HG03565 (cell line): ENCODE results near the gene RANGAP1.

ENCODE experiments used
- ATAC-seq: cut with Tn5 transposase; IDR thresholded peaks from one replicate; pipeline ENCODE4 v1.9.1; 2021; ENCODE audit warnings: mild to moderate bottlenecking, moderate library complexity; ENCODE audit not compliant: unreplicated experiment

The RANGAP1 gene, protein sequence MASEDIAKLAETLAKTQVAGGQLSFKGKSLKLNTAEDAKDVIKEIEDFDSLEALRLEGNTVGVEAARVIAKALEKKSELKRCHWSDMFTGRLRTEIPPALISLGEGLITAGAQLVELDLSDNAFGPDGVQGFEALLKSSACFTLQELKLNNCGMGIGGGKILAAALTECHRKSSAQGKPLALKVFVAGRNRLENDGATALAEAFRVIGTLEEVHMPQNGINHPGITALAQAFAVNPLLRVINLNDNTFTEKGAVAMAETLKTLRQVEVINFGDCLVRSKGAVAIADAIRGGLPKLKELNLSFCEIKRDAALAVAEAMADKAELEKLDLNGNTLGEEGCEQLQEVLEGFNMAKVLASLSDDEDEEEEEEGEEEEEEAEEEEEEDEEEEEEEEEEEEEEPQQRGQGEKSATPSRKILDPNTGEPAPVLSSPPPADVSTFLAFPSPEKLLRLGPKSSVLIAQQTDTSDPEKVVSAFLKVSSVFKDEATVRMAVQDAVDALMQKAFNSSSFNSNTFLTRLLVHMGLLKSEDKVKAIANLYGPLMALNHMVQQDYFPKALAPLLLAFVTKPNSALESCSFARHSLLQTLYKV

DNA sequence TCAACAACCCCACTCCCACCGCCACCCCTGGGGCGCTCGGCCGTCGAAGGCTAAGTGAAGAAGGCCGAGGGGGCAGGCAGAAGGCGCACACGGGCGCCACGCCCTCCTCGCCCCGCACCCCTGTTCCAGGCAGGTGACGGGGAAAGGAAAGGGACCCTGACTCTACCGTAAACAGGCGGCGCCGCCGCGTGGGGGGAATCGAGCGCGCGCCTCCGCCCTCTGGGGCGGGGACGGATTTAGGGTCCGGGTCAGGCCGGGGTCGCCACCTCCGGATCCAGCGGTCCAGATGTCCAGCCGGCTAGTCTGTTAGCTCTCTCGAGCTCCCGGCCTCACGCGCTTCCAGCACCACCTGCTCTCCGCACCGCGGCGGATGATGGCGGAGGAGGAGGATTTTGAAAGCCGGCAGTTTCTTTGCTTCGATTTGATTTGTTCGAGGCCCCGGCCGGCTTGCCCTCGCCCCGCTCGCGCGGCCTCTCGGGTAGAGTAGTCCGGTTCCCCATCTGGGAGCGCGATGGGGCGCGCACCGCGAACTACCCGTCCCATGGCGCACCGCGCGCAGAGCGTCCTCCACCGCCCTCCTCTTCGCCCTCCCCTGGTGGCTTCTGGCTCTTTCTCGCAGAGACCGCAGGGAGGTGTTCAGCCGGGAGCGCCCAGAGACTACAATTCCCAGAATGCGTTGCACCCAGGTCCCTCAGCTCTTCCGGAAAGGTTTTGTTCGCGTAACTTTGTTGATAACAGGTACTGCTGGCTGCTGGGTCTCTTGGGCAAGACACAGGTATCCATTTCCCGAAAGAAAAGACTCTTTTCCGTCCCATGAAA, at the start of gene RANGAP1:
RANGAP1 (minus strand) TSS at position 368 of the 819 bp plus-strand sequence. CDS start 5,143 bp downstream, outside the sequence.
- ATAC-seq = peak; percentile 88

DNA sequence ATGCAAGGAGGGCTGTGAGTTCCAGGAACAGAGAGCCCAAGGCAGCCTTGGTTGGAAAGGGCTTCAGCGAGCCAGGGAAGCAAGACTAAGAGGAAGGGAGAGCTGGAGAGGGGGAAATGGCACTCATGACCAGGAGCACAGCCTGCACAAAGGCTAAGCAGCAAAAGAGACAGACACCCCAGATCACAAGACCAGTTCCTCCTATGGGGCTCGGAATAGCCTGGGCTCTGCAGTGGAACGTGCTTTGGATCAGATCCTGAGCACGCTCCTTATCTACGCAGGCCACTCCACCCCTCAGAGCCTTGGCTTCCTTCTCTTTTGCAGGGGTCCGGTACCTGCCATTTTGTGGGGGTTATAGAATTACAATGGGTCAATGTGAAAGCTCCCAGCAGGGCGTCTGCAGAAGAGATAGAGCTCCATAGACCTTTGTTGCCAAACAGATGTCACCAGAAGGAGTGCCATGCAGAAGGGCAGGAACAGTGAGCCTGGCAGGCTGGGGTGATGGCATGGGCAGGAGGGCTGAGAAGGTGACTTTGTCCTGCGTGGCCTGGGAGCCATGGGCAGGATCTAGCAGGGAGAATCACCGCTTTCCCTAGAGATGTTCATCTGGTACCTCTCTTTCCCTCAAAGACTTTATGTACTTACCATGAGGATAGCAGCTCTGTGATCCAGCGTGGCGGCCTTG, 49.1 kb upstream of the RANGAP1 start:
- no peak for ATAC-seq

DNA sequence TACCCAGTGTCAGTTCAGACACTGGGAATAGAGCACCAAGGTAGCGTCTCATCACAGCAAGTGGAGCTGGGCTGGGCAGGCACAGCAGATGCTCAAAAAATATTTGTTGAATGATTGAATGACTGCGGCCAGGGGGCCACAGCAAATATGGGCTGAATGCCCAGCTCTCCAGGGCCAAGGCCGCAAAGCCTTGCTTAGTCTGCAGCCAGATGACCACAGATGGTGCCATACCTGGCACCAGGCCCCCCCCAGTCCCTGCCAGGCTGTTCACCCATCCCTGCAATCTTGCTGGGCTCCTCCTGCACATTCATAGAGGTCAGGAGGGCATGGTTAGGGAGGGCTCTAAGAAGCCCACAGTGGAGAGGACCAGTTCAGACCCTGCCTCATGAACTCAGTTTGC, 48.2 kb upstream of the RANGAP1 start:
- no peak for ATAC-seq

DNA sequence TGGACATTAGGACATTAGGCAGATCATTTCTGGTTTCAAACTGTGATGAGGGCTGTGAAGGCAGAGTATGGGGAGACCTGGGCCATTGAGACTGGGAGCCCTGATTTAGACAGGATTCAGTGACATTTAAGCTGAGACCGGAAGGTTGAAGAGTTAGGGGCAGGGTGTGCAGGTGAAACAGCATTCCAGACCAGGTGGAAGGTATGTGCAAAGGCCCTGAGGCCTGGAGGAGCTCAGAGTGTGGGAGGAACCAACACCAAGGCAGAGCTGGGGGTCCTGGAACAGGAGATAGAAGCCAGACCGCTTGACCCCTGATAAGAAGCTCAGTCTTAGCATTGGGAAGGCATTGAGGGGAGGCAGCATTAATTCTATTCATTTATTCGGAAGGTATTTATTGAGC, 47.8 kb upstream of the RANGAP1 start:
- ATAC-seq = no peak

DNA sequence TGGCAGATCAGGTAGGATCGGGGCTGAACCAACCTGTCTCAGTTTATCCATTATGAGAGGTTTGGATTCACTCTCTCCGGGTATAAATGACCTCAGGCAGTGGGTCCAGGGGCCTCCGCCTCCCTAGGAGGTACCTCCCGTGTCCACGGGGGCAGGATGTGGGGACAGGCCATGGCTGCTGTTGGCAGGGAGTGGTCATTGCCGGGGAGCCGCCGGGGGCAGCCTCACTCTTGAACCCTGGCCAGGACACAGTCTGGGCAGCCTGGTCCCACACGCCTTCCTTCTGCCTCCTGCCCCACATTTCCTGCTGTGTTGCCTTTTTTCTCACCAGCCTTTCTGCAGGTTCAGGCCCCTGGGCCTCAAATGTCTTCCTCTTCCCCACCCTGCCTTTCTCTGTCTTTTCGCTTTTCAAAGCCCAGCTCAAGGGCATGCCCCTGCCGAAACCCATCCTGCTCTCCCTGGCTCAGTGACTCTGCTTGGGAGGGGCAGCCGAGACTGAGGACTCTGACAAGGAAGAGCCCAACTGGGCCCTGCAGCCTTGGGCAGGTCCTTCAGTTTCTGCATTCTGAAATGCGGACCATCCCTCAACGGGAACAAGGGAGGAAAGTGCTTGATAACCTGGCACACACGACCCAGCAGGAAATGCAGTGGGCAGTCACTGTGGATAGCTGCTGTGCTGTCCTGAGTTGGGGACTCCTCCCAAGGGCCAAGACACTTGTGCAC, 46.4 kb upstream of the RANGAP1 start:
- no peak for ATAC-seq

DNA sequence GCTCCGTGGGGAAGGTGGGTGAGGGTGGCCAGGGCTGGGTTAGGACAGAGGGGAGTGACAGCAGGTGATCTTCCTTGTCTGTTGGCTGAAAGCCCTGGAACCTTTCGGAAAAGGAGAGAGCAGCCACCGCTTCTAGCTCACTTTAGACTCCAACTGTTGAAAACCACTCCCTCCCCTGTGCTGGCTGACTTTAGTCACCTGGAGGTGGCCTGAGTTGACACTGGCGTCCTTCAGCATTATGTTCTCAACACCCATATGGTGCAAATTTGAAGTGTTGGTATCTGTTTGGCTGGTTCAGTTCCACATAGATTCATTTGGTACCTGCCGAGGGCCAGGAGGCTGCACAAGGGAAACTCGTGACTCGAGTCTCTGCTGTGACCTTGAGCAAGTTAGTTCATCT, 44.2 kb upstream of the RANGAP1 start:
- no peak for ATAC-seq

DNA sequence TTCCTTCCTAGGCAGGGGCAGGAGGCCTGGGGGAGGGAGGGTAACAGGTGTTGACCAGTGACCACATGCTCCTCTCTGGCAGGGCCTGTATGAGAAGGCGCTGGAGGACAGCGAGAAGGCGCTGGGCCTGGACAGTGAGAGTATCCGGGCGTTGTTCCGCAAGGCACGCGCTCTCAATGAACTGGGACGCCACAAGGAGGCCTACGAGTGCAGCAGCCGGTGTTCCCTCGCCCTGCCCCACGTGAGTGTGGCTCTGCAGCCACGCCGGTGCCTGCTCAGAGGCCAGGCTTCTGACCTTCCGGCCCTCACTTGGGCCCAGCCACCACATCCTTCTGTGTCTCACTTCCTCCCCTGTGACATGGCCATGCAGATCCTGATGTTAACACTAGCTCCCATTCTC, 41.1 kb upstream of the RANGAP1 start:
- ATAC-seq = no peak

DNA sequence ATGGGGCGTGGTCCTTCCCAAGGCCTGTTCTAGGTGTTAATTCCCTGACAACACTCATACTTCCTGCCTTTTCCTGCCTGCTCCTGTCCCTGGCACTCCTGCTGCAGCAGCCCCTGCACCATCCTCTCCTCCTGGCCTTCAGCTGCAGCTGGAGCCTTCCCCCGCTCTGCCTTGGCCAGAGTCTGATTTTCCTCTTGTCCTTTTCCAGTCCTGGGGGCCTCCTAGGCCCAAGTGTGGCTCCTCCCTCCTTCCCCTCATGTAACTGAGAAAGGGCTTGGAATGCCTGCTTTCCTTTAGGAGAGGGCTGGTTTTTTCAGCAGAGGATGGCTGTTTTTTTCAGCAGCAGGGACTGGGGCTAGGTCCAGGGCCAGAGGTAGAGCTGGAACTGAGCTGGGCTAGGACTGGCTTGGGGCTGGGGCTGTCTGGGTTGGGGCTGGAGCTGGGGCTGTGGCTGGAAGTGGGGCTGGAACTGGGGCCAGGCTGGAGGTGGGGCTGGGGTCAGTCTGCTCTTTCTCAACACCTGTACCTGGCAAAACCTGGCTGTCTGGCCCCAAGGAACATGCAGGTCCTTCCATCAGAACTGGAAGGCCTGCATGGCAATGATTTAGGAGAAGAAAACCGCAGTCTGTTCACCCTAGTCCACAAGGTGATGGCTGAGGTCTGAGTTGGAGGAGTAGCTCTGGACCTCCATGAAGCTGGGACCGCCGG, 39.0 kb upstream of the RANGAP1 start:
- no peak for ATAC-seq

DNA sequence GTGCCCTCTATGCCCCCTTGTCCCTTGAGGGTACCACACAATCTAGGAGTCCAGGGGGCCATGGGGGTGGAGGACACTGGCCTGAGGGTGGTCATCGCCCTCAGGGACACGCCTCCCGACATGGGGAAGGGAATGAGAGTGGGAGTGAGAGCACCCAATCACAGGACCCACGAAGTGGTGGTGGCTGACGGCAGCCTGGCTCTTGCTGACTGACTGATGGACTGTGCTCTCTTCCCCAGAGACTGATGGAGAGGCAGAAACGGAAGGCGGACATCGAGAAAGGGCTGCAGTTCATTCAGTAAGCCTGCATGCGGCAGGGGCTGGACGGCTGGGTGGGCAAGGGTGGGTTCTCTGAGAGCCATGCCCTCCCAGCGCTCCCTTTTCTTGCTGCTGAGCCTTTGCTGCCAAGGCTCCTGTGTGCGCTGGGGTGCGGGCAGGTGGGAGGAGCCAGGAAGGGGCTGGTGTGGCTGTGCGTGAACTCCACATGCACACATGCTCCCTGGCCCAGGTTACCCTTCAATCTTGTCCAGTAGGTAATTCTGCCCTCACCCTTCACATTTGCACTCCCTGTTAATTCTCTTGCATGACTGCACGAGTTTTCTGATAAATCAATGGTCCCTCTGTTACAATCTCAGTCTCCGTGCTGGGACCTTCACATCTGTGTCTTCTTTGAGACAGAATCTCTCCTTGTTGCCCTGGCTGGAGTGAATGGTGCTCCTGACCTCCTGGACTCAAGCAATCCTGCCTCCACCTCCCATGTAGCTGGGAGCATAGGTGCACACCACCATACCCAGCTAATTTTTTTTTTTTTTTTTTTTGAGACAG, 34.6 kb upstream of the RANGAP1 start:
- ATAC-seq = no peak

DNA sequence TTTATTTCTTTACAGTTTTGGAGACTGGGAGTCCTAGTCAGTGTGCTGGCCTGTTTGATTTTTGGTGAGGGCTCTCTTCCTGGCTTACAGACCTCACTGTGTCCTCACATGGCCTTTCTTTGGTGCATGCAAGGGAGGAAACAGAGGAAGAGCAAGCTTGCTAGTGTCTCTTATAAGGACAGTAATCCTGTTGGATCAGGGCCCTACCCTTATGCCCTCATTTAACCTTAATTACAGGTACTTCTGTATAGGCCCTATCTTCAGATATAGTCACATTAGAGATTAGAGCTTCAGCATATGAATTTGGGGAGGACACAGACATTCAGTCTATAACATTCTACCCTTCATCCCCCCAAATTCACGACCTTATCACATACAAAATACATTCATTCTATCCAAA, 29.6 kb upstream of the RANGAP1 start:
- ATAC-seq = no peak

DNA sequence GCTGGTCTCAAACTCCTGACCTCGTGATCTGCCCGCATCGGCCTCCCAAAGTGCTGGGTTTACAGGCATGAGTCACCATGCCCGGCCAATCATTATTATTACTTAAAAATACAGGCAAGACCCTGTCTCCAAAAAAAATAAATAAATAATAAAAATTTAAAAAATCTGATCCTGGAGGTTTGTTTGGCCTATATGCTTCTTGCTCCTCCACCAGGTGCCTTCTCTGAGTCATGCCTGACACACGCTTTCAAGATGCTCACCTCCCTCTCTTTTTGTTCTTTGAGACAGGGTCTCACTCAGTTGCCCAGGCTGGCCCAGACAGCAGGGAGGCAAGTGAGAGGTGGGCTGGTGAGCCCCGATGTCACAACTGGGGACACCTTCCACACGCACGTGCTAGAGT, 28.8 kb upstream of the RANGAP1 start:
- ATAC-seq = no peak

DNA sequence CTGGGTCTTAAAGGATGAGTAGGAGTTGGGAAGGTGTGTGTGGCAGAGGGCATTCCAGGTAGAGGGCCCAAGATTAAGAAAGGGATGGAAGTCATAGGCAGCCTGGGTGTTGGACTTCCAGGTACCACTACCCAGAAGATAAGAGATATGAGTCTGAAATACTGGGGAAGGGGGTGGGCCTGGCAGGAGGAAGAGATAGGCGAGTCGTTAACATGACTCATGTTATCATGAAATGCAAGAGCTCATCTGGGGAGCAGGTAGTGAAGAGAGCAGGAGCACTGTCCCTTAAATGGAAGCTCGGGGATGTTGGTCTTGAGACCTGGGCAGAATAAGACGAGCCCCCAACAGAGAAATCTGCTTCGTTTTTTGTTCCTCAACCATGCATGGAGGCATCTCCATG, 25.5 kb upstream of the RANGAP1 start:
- ATAC-seq = no peak

DNA sequence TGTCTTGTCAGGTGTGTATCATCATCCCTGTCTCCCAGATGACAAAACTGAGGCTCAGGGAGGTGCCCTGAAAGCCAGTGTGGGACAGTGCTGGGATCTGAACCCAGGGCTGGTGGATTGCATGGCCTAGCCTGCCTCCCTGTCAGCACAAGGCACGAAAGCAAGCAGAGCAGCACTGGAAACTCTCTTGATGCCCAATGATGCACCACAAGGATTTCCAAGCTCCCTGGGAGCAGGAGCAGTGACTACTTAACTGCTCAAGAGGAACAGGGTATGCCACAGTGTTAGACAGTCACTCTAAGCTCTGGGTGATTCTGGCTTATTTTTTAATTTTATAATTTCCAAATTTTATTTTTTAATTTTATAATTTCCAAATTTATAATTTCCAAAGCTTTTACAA, 24.3 kb upstream of the RANGAP1 start:
- no peak for ATAC-seq

DNA sequence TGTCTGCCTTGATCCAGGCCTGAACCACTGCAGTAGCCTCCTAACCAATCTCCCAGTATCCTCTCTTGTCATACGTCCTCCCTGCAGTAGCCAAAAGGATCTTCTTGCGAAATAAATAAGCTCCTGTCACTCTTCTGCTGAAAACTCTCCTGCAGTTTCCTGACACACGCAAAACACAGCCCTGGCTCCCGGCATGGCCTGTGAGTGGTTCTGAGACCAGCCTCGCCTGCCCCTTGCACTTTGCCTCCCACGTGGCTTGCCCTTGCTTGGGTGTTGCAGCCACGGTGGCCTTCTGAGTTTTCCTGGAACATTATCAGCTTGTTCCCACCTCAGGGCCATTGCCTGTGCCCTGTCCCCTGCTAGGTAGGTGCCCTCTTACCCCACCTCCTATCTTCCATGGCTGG, 22.6 kb upstream of the RANGAP1 start:
- no peak for ATAC-seq

DNA sequence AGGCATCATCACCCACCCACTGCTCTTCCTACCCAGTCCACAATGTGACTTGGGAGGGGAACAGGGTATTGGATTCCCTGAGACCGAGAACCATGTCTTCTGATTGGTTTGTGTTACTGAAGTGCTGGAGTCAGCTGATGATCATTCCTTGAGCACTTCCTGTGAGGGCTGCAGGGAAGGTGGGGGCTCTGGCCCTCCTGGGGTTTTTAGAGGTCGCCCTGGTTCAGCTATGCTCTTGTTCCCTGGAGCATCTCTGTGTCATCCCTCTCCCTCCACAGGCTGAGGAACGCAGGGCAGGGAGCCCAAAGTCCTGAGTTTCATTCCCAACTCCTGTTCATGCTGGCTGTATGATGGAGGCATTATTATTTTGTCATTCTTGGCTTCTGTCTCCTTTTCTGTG, 22.1 kb upstream of the RANGAP1 start:
- no peak for ATAC-seq

DNA sequence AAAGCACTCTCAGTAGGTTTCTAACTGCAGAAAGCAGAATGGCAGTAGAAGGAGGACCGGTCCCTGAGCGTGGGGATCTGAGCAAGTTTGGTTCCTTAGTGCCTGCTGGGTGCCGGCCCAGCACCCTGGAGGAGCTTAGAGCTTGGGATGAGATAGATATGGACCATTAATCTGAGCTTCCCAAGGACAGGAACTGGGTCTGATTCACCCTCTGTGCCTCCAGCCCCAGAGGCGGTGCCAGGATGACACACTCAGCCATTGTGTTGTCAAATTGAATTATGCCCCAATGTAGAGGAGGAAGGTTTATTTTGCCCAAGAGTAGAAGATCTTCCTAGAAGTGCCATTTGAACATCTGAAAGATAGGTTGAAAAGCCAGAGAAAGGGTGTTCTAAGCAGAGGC, 19.7 kb upstream of the RANGAP1 start:
- ATAC-seq = no peak

DNA sequence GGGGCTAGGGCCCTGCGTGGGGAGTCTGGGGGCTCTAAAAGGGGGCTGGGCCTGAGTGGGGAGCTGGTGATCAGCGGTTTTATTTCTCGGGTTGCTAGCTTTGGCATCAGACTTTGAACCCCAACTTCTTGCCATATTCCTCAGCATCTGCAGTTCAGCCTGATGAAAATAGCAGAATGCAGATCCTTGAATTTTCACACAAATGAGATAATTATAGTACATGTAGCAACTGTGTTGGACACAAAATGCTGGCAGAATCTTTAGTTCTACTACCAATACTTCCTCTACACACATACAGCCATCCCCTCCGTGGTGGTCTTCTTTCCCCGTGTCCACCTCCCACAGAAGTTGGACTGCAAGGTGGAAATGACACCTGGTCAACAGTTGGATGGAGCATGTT, 16.8 kb upstream of the RANGAP1 start:
- no peak for ATAC-seq

DNA sequence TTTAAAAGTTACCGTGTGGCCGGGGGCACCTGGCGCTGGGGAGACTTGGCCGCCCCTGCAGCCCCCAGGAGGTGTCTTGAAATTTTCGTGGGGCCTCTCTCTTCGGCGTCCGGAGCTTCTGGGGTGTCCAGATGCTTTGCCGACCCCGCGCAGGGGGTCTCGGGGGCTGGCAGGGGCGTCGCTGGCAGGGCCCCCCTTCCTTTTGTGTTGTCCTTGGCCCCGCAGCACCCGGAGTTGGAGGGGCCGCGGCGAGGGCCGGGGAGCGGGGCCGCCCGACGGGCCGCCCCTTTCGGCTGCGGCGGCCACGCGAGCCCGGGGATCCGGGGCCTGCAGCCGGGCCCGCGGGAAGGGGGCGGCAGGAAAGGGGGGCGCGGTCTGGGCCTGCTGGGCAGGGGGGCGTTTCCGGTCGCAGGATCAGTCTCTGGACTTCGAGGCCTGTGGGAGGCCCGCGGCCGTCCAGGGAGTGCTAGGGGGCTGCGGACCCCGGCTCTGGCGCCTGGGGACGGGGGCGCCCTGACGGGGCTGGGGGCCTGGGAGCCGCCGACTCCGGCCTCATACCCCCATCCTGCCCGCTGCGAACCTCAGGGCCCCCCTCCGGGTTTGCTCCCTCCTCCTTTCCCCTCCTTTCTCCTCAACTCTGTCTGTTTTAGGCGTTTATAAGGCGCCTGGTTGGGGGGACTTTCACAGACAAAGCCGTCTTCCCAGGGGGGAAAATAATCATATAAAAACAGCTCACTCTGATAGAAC, 16.2 kb upstream of the RANGAP1 start:
- no peak for ATAC-seq
